ENCODE results near the gene REC8. TPM values are rescaled to one million over a fixed set of nuclear protein-coding genes. Genes with fewer than 3 reads are reported as not detected.
"Not testable (repeated sequence)": the region's sequence is repeated elsewhere in the genome, so short reads cannot be mapped to it uniquely, and the experiment has no call there.

The REC8 gene
- total RNA-seq, 1 experiment from 2014 or later, result 2.5 TPM

GRCh38 chr14:24192933-24193332, 21.1 kb downstream of the REC8 start:
- no peak overlapping the region for H3K27ac ChIP-seq
- no peak overlapping the region for H3K4me3 ChIP-seq
- DNase-seq, result no peak

GRCh38 chr14:24194186-24194872, 22.4 kb downstream of the REC8 start:
- no peaks in the 10 kb centered on the region for H3K27me3 ChIP-seq
- H3K27ac ChIP-seq, result no peak overlapping the region; the same call in 1 of the 2 replicates
- peak overlapping the region; percentile 89; the same call in 1 of the 2 replicates for H3K4me3 ChIP-seq
- H3K9me3 ChIP-seq (replicated peaks), result no peaks in the 10 kb centered on the region
- no peak for DNase-seq
- H3K4me1 ChIP-seq, result 0 out of 2 replicates have a peak, but pooled peaks cover 5% of the 10 kb centered on the region
- peaks cover 8% of the 10 kb centered on the region for H3K36me3 ChIP-seq

More at GRCh38 chr14:24192933-24193332, 21.1 kb downstream of the REC8 start:
- Histone ChIP-seq H3K27me3 (no peaks in the 10 kb centered on the region), H3K9me3 (replicated peaks) (no peaks in the 10 kb centered on the region), H3K36me3 (peaks cover 8% of the 10 kb centered on the region), H3K4me1 (peaks cover 8% of the 10 kb centered on the region; the same call in 1 of the 2 replicates)

DNA sequence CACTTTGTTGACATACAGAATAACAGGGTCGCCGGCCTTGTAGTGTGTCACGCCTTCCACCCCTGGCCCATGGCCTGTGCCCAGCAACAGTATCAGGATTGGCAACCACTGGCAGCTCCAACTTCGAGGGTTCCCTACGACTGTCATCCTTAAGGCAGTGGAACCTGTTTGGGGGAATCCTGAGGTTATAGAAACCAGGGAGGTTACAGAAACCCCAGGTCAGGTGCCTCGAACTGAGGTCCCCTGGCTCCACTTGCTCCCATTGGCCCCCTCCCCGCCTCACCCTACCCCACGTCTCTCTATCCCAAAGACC, 22.9 kb downstream of the REC8 start:
- Histone ChIP-seq H3K27me3 (no peaks in the 10 kb centered on the region), H3K9me3 (replicated peaks) (no peaks in the 10 kb centered on the region), H3K4me1 (0 out of 2 replicates have a peak, but pooled peaks cover 5% of the 10 kb centered on the region), H3K4me3 (peak overlapping the region; percentile 89), H3K27ac (peak overlapping the region; percentile 99), H3K36me3 (peaks cover 11% of the 10 kb centered on the region)
- no peak for DNase-seq

DNA sequence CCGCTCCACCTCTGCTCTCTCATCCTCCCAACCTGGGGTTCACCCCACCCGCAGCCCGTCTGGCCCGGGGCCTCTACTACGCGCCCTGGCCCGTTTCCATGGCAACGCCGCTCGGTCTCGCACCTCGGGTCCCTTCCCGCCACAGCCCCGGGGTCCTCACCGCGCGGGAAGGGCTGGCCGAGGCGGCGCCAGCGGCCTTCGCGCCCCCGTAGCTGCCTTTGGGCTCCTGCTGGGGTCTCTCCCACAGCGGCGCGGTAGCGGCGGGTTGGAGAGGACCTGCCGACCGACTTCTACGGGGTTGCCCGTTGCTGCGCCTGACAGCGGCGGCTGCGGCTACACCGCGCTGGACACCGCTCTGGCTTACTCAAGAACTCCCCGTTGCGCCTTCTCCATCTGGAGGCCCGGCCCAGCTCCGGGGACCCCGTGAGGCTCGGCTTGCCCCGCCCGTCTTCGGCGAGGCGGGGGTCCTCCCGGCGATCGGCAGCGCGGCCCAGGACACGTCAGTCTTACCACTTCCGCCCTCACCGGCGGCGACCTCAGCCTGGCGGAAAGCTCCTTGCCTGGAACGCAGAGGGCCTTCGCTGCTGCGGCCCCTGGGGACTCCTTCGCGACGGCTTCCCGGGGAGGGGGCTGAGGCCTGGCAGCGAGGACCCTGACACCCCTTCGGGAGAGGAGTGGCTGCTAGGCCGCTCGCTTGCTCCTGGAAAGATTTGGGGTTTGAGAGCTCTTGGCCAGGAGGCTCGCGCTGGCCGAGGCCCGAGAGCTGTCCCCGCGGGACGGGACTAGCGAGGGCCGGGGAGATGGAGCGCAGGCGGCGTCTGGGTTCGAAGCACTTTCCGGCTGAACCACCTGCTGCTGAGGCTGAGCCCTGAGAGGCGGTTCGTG, 23.5 kb downstream of the REC8 start, which contains the start of gene TM9SF1:
Gene TM9SF1 (minus strand): TSS at position 256 of the 885 bp plus-strand sequence. CDS start 422 bp downstream, outside the sequence.
- DNase-seq, result peak; percentile 89 to 90
- Histone ChIP-seq H3K4me1 (0 out of 2 replicates have a peak, but pooled peaks cover 5% of the 10 kb centered on the region), H3K27me3 (no peaks in the 10 kb centered on the region), H3K4me3 (peak within 1 kb of the TSS; percentile 89), H3K27ac (peak within 1 kb of the TSS; percentile 99), H3K36me3 (peaks cover 15% of the 10 kb centered on the region), H3K9me3 (replicated peaks) (no peaks in the 10 kb centered on the region)

- Histone ChIP-seq H3K36me3 (peaks cover 20% of the 10 kb centered on the region), H3K9me3 (replicated peaks) (no peaks in the 10 kb centered on the region), H3K4me3 (peak overlapping the region; percentile 89), H3K27ac (peak overlapping the region; percentile 99), H3K4me1 (0 out of 2 replicates have a peak, but pooled peaks cover 5% of the 10 kb centered on the region), H3K27me3 (no peaks in the 10 kb centered on the region)
- DNase-seq, result no peak
Measured at GRCh38 chr14:24196071-24197055, 24.5 kb downstream of the REC8 start.

DNA sequence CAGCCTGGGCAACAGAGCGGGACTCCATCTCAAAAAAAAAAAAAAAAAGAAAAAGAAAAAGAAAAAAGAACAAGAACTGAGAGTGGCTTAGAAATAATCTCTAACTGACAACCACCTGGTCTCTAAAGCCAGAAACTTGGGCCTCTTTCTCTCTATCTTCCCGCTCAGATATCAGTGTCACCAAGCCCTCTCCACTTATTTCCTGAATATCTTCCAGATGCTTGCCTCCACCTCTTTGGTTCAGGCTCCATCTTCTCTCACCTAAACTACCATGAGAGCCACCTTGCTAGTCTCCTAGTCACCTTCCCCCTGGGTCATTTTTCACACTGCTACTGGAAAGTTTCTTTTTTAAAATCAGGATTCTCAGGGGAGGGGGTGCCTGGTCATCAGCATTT, 25.2 kb downstream of the REC8 start:
- Histone ChIP-seq H3K4me1 (0 out of 2 replicates have a peak, but pooled peaks cover 5% of the 10 kb centered on the region), H3K27me3 (no peaks in the 10 kb centered on the region), H3K9me3 (replicated peaks) (no peaks in the 10 kb centered on the region; the same call in 1 of the 2 replicates), H3K27ac (no peak overlapping the region), H3K4me3 (no peak overlapping the region), H3K36me3 (peaks cover 25% of the 10 kb centered on the region)
- no peak for DNase-seq

DNA sequence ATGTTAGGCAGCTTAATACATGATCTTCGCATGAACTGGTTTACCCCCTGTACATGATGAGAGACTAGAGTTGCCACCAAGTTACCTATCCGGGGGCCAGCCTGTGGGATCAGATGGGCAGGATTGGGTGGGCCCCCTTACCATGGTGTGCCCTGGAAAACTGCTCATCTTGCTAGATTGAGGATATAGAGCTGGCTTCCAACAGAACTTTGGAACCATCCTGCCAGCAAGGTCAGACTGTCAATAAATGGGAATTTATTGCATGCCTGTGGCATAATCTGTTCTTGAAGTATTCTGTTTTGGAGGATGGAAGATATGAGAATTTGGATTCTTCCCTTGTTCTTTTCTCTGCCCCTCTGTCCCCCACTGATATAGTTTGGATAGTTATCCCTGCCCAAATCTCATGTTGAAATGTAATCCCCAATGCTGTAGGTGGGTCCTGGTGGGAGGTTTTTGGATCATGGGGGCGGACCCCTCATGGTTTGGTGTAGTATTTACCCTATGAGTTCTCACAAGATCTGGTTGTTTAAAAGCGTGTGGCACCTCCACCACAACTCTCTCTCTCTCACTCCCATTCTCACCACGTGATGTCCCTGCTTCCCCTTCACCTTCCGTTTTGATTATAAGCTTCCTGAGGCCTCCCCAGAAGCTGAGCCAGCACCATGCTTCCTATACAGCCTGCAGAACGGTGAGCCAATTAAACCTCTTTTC, 27.1 kb downstream of the REC8 start:
- Histone ChIP-seq H3K36me3 (peaks cover 22% of the 10 kb centered on the region; the same call in 1 of the 2 replicates), H3K9me3 (replicated peaks) (no peaks in the 10 kb centered on the region; the same call in 1 of the 2 replicates), H3K27ac (no peak overlapping the region), H3K4me3 (no peak overlapping the region), H3K4me1 (0 out of 2 replicates have a peak, but pooled peaks cover 5% of the 10 kb centered on the region), H3K27me3 (no peaks in the 10 kb centered on the region)
- no peak for DNase-seq

DNA sequence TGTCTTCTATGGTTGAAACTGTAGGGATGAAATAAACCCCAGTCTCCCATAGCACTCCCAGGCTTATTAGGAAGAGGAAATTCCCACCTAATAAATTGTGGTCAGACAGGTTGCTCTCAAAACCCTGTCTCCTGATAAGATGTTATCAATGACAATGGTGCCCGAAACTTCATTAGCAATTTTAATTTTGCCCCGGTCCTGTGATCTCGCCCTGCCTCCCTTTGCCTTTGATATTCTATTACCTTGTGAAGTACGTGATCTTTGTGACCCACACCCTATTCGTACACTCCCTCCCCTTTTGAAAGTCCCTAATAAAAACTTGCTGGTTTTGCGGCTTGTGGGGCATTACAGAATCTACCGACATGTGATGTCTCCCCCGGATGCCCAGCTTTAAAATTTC, 30.7 kb downstream of the REC8 start:
- H3K4me3 ChIP-seq; H3K4me1 ChIP-seq; H3K27me3 ChIP-seq; DNase-seq; H3K27ac ChIP-seq; H3K9me3 ChIP-seq (replicated peaks): not testable (repeated sequence)
- H3K36me3 ChIP-seq, result peaks cover 30% of the 10 kb centered on the region

- not testable (repeated sequence) for H3K27ac ChIP-seq; H3K4me1 ChIP-seq; H3K9me3 ChIP-seq (replicated peaks); H3K4me3 ChIP-seq; DNase-seq; H3K27me3 ChIP-seq
- H3K36me3 ChIP-seq, result peaks cover 37% of the 10 kb centered on the region
Measured at GRCh38 chr14:24203249-24203886, 31.5 kb downstream of the REC8 start.

DNA sequence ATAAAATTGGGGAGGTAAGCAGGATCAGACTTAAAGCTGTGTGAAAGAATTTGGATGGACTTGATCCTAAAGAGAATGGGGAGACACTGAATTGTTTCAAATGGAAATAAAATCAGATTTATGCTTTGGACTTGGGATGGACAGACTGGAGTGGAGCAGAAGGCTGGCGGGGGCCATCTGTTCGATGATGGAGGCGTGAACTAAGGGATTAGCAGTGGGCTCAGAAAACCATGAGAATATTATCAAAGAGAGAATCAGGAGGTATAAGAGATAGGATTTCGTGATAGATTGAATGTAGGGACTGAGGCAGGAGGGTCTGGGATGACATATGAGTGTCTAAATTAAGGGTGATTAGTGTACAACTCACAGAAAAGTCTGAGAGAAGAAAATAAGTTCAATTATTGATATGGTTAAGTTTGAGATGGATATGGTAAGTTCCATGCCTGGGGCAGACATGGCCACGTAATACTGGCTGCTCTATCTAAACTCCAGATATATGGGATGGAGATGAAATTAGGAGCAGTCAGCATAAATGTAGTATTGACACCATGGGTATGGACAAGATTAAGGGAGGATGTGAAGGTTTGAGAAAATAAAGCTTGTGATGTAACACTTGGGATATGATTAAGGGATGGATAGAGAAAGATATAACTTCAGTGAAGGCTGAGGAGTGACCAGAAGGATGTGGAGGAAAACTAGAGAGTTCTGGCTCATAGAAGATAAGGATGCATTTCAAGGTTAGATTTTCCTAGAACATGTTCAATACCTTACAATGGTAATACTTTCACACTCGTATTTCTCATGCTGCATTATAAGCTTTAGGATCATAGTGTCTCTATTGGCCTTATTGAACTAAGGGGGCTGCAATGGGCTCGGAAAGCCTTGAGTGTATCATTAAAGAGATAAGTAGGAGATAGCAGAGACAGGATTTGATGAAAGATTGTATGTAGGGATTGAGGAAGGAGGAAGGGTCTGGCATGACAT, 32.6 kb downstream of the REC8 start:
- Histone ChIP-seq H3K4me1 (no peaks in the 10 kb centered on the region), H3K9me3 (replicated peaks) (no peaks in the 10 kb centered on the region; the same call in 1 of the 2 replicates), H3K4me3 (no peak overlapping the region), H3K27ac (no peak overlapping the region), H3K27me3 (no peaks in the 10 kb centered on the region), H3K36me3 (peaks cover 39% of the 10 kb centered on the region)
- DNase-seq, result no peak

DNA sequence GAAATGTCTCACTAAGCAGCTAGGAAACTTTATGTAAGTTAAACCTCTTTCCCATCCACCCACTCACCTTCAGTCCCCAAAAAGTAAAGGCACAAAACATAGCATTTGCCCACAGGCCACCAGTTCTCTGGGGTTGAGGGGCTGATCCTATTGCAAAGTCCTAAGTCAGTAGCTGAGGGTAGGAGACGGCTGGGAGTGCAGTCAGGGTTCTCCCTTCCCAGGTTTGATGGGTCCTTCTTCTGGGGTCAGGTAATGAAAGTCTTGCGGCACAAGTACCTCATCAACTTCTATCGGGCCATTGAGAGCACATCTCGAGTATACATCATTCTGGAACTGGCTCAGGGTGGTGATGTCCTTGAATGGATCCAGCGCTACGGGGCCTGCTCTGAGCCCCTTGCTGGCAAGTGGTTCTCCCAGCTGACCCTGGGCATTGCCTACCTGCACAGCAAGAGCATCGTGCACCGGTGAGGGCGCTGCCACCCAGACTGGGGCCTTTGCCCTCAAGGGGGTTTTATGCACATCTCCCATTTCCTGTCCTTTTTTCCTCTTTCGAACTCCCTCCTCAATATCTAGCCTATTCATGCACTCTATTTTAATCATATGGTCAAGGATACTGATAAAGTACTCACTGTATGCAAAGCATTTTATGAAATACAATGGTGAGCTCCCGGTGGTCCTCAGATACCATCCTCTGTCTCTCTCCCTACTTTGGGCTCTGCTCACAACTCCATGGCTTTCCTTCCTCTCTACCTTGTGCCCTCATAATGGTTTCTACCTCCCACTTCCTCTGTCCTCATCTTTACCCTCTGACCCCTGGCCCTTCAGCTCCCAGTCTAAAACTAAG, 34.6 kb downstream of the REC8 start:
- Histone ChIP-seq H3K27ac (no peak overlapping the region), H3K9me3 (replicated peaks) (no peaks in the 10 kb centered on the region; the same call in 1 of the 2 replicates), H3K4me1 (no peaks in the 10 kb centered on the region), H3K4me3 (no peak overlapping the region), H3K27me3 (no peaks in the 10 kb centered on the region), H3K36me3 (peaks cover 29% of the 10 kb centered on the region)
- no peak for DNase-seq
